Endothelial cell of umbilical vein (primary cell): ENCODE measurements around the gene TMSB10. TPM values are rescaled to one million over a fixed set of nuclear protein-coding genes. Genes with fewer than 3 reads are reported as not detected.

Experiments
- BruUV-seq: library from RNA; stranded (reverse); fragments of 400-500 nt; replicated peaks from 2 replicates; lab custom pipeline; 2021; lab: Mats Ljungman, UMichigan
- CTCF ChIA-PET: fragments of 300-600, 350-600 bp; sonication (Branson Sonifier 250); formaldehyde crosslinking; loops from one replicate; lab custom pipeline; 2021; ENCODE audit warnings: antibody characterized with exemption, inconsistent platforms; lab: Charles Lee
- POLR2A ChIA-PET: fragments of 300-600, 350-600 bp; sonication (Branson Sonifier 250); formaldehyde crosslinking; loops from one replicate; lab custom pipeline; 2021; ENCODE audit warnings: antibody characterized with exemption, inconsistent platforms; lab: Charles Lee
- DNase-seq: peaks from one replicate; pipeline ENCODE4 v3.0.0-alpha.2; 2011; ENCODE audit warnings: low read depth, low spot score
- FAIRE-seq: peaks from 2 replicates; lab custom pipeline; 2011; peaks lifted over from hg19 to GRCh38; lab: Jason Lieb, UNC
- H2AFZ ChIP-seq: 2 replicates; pipeline ENCODE4 v1.6.0; 2012; ENCODE audit warnings: low read depth, low read length, control low read depth, inconsistent platforms
- H3K27ac ChIP-seq: 2 replicates; pipeline ENCODE4 v1.5.1; 2011; ENCODE audit warnings: low read depth, mild to moderate bottlenecking, control low read depth, low read length, moderate library complexity; ENCODE audit not compliant: insufficient read depth
- H3K27me3 ChIP-seq, 2 experiments: 2 replicates each; pipeline versions ENCODE4 v1.6.0 to v1.6.1; 2011; ENCODE audit warnings: low read length in 2 of 2, mixed read lengths in 1 of 2; ENCODE audit not compliant: control insufficient read depth in 2 of 2, insufficient read depth in 2 of 2
- H3K36me3 ChIP-seq, 2 experiments: 2 replicates in 1 of 2; 3 replicates in 1 of 2; pipeline ENCODE4 v1.5.1; 2011; ENCODE audit warnings: low read length in 2 of 2, mild to moderate bottlenecking in 1 of 2, moderate library complexity in 1 of 2; ENCODE audit not compliant: control insufficient read depth in 2 of 2, insufficient read depth in 2 of 2; ENCODE audit errors: extremely low read depth in 1 of 2
- H3K4me1 ChIP-seq: 3 replicates; pipeline ENCODE4 v1.5.1; 2011; ENCODE audit warnings: mild to moderate bottlenecking, low read length; ENCODE audit not compliant: control insufficient read depth, insufficient read depth; ENCODE audit errors: extremely low read depth
- H3K4me2 ChIP-seq: 2 replicates; pipeline ENCODE4 v1.6.1; 2011; ENCODE audit warnings: low read length, control low read depth, mixed read lengths; ENCODE audit not compliant: insufficient read depth
- H3K4me3 ChIP-seq, 3 experiments: fragments of 200-600 bp in 1 of 3; sonication (generic), shearing (Covaris generic) in 1 of 3; replicated peaks in 1 of 3; 2 replicates each; pipeline ENCODE4 v1.5.1; 2011 to 2016; ENCODE audit warnings: control low read depth in 3 of 3, low read length in 3 of 3, mild to moderate bottlenecking in 2 of 3, inconsistent platforms in 1 of 3, low read depth in 1 of 3, moderate library complexity in 1 of 3; ENCODE audit not compliant: insufficient read depth in 1 of 3
- H3K79me2 ChIP-seq: 2 replicates; pipeline ENCODE4 v1.6.0; 2012; ENCODE audit warnings: low read length, inconsistent platforms; ENCODE audit not compliant: control insufficient read depth, insufficient read depth
- H3K9ac ChIP-seq: replicated peaks from 2 replicates; pipeline ENCODE3; 2011; ENCODE audit warnings: low read length, control low read depth; ENCODE audit not compliant: insufficient read depth; ENCODE audit errors: extremely low read depth
- H3K9me1 ChIP-seq: replicated peaks from 3 replicates; pipeline ENCODE4 v1.6.0; 2011; ENCODE audit warnings: mild to moderate bottlenecking, low read length; ENCODE audit not compliant: control insufficient read depth, insufficient read depth; ENCODE audit errors: extremely low read depth
- H3K9me3 ChIP-seq: replicated peaks from 2 replicates; pipeline ENCODE4 v1.5.1; 2012; ENCODE audit warnings: low read length, inconsistent platforms; ENCODE audit not compliant: control insufficient read depth, insufficient read depth
- H4K20me1 ChIP-seq: replicated peaks from 2 replicates; pipeline ENCODE3; 2011; ENCODE audit warnings: mild to moderate bottlenecking, low read length; ENCODE audit not compliant: control insufficient read depth, insufficient read depth; ENCODE audit errors: extremely low read depth
- EZH2 ChIP-seq: IDR thresholded peaks from 2 replicates; pipeline ENCODE4 v1.6.1; 2012; ENCODE audit warnings: borderline replicate concordance, low read depth, mild to moderate bottlenecking, moderate library complexity, low read length, inconsistent platforms; ENCODE audit not compliant: severe bottlenecking
- FOS ChIP-seq: IDR thresholded peaks from 2 replicates; pipeline ENCODE4 v1.6.1; 2011; ENCODE audit warnings: mild to moderate bottlenecking, low read length, moderate library complexity, borderline replicate concordance; ENCODE audit not compliant: insufficient read depth
- GATA2 ChIP-seq: IDR thresholded peaks from 2 replicates; pipeline ENCODE4 v1.7.0; 2011; ENCODE audit warnings: low read depth, mild to moderate bottlenecking, moderate library complexity, mixed read lengths, low read length; ENCODE audit not compliant: insufficient read length, insufficient read depth
- JUN ChIP-seq: IDR thresholded peaks from 2 replicates; pipeline ENCODE4 v1.6.1; 2011; ENCODE audit warnings: borderline replicate concordance, low read depth; ENCODE audit not compliant: insufficient read length, insufficient read depth
- MYC ChIP-seq: IDR thresholded peaks from one replicate; pipeline ENCODE4 v1.6.1; 2011; ENCODE audit warnings: mild to moderate bottlenecking, low read depth, low read length
- POLR2A ChIP-seq: IDR thresholded peaks from 2 replicates; pipeline ENCODE4 v1.6.1; 2012; ENCODE audit warnings: low read depth, mild to moderate bottlenecking, control low read depth, low read length
- dilution Hi-C: fragments of 300-500 bp; cut with MboI; formaldehyde crosslinking; loops from one replicate; pipeline ENCODE4 v1.15.0; 2019; ENCODE audit warnings: low sequenced_read_pairs; ENCODE audit not compliant: extremely low pct_ligation_motif_present
- intact Hi-C: fragments of 100-400 bp; cut with micrococcal nuclease; formaldehyde crosslinking; loops from one replicate; pipeline ENCODE4 v1.10.0; 2022
- polyA plus RNA-seq, 4 experiments: library from polyadenylated mRNA; depleted of rRNA in 3 of 4; stranded (reverse) in 3 of 4; unstranded in 1 of 4; fragments of >200 nt; gene quantifications; 2 replicates each; pipeline versions ENCODE4 v1.2.1 to v1.2.3, GENCODE V29; 2011 to 2012; ENCODE audit warnings: missing spikeins in 1 of 4
- total RNA-seq: library from RNA; stranded (reverse); gene quantifications from 2 replicates; pipeline ENCODE4 v1.2.3, GENCODE V29; 2021
- TF ChIP-seq, protein P1 (sequence below), 2 donors: IDR thresholded peaks; 1 replicate in 1 of 2; 2 replicates in 1 of 2; pipeline ENCODE4 v1.5.1; 2011; ENCODE audit warnings: low read length in 2 of 2, mild to moderate bottlenecking in 2 of 2, moderate library complexity in 2 of 2, control low read depth in 1 of 2, inconsistent platforms in 1 of 2, low read depth in 1 of 2; ENCODE audit not compliant: insufficient read depth in 1 of 2; ENCODE audit errors: extremely low read depth in 1 of 2
- TF ChIP-seq, protein P2 (sequence below): IDR thresholded peaks from 2 replicates; pipeline ENCODE4 v1.6.1; 2011; ENCODE audit not compliant: insufficient read depth, insufficient read length

TMSB10 gene
- total and polyA plus RNA-seq, 2 donors (not counting 3 experiments of a cell fraction or from before 2014, with no cell fraction given) = 2,774 to 4,015 TPM

DNA sequence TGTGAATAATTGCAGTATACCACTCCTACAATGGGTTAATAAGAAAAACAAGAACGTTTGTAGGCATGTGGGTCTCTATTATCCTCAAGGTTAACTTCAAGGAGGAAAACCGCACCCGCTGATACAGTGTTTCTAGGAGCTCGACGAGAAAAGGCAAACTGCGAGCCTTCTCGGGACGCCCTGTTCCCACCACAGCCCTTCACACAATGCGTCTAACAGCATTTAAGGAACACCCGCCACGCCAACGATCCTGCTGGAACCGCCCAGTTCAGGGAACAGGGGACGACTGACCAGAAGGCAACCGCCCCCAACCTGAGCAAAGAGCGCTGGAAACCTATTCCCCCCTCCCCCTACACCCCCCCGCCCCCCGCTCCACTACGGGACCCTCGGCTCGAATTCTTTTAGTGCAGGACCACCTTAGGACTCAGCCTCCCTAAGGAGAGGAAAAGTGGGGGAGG, 710 bp upstream of the TMSB10 start:
- POLR2A ChIA-PET = interaction anchor here (0.8 to 2.2 kb wide), 3 partner anchors 15 to 21 kb away, joined by 4 to 9 read pairs (median 6); no protein-coding TSS in a partner anchor

More for the DNA sequence above, 710 bp upstream of the TMSB10 start:
- H3K9ac ChIP-seq = peak overlapping the region; percentile 97
- no peaks in the 10 kb centered on the region for H3K9me1 ChIP-seq
- TF ChIP-seq GATA2 = no peak
- TF ChIP-seq EZH2 = no peak
- TF ChIP-seq POLR2A = no peak
- TF ChIP-seq FOS = no peak
- TF ChIP-seq MYC = no peak
- TF ChIP-seq, protein P1, sequence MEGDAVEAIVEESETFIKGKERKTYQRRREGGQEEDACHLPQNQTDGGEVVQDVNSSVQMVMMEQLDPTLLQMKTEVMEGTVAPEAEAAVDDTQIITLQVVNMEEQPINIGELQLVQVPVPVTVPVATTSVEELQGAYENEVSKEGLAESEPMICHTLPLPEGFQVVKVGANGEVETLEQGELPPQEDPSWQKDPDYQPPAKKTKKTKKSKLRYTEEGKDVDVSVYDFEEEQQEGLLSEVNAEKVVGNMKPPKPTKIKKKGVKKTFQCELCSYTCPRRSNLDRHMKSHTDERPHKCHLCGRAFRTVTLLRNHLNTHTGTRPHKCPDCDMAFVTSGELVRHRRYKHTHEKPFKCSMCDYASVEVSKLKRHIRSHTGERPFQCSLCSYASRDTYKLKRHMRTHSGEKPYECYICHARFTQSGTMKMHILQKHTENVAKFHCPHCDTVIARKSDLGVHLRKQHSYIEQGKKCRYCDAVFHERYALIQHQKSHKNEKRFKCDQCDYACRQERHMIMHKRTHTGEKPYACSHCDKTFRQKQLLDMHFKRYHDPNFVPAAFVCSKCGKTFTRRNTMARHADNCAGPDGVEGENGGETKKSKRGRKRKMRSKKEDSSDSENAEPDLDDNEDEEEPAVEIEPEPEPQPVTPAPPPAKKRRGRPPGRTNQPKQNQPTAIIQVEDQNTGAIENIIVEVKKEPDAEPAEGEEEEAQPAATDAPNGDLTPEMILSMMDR (IDR thresholded peaks at IDR 0.05; ENCODE audit: extremely low read depth in 1 of 2, insufficient read depth in 1 of 2, low read depth in 1 of 2, low read length in 2 of 2) = no peak
- no peak for TF ChIP-seq JUN
- TF ChIP-seq, protein P2, sequence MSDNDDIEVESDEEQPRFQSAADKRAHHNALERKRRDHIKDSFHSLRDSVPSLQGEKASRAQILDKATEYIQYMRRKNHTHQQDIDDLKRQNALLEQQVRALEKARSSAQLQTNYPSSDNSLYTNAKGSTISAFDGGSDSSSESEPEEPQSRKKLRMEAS = no peak
- no peaks in the 10 kb centered on the region for H3K9me3 ChIP-seq
- H3K27ac ChIP-seq = no peak overlapping the region
- peaks cover 13% of the 10 kb centered on the region for H3K79me2 ChIP-seq
- peaks cover 7% of the 10 kb centered on the region for H3K4me1 ChIP-seq
- H3K27me3 ChIP-seq = no peaks in the 10 kb centered on the region
- BruUV-seq = no TSS peak
- dilution Hi-C loops (no loop called here), intact Hi-C loops (loop anchor here (1.0 to 5.0 kb wide), 3 partner anchors 22 to 68 kb away; partner anchors contain the start of gene KCMF1)
- peak overlapping the region; percentile 80 for H2AFZ ChIP-seq
- peak overlapping the region; percentile 93 for H3K4me2 ChIP-seq
- H4K20me1 ChIP-seq = no peaks in the 10 kb centered on the region
- DNase-seq = peak; percentile 41
- FAIRE-seq = peak; percentile 67
- CTCF ChIA-PET = interaction anchor here (4.7 to 5.5 kb wide), 2 partner anchors 21 to 23 kb away, joined by 31 to 61 read pairs; partner anchors contain the start of gene TRABD2A
- peaks cover 0 to 2% of the 10 kb centered on the region in 2 experiments for H3K36me3 ChIP-seq
- H3K4me3 ChIP-seq = peak overlapping the region; percentile 36 to 100 (median 99)
